HepG2 (cell line): ENCODE data around the gene ACER3. TPM values are rescaled to one million over a fixed set of nuclear protein-coding genes. Genes with fewer than 3 reads are reported as not detected.

Experiments
- HHEX ChIP-seq: IDR thresholded peaks from 2 replicates; pipeline ENCODE4 v1.6.1; 2016; ENCODE audit warnings: control low read depth
- NFAT5 ChIP-seq: sonication (generic); formaldehyde crosslinking; IDR thresholded peaks from 2 replicates; pipeline ENCODE4 v1.4.0; 2020; ENCODE audit warnings: missing genetic modification reagents
- NFE2L2 ChIP-seq: fragments of 150-350 bp; IDR thresholded peaks from 2 replicates; pipeline ENCODE4 v1.6.1; 2014; ENCODE audit warnings: low read length
- SMAD9 ChIP-seq: sonication (generic); formaldehyde crosslinking; IDR thresholded peaks from 2 replicates; pipeline ENCODE4 v1.5.1; 2020; ENCODE audit warnings: mild to moderate bottlenecking, missing genetic modification reagents
- ZFX ChIP-seq: sonication (generic); formaldehyde crosslinking; IDR thresholded peaks from 2 replicates; pipeline ENCODE4 v1.4.0; 2020; ENCODE audit warnings: mild to moderate bottlenecking, low read depth, missing genetic modification reagents, moderate library complexity
- ZNF496 ChIP-seq: sonication (generic); formaldehyde crosslinking; IDR thresholded peaks from 2 replicates; pipeline ENCODE4 v1.8.1; 2023; ENCODE audit warnings: mild to moderate bottlenecking, moderate library complexity, missing genetic modification reagents; ENCODE audit not compliant: insufficient replicate concordance
- polyA plus RNA-seq, 8 experiments: library from polyadenylated mRNA; depleted of rRNA in 3 of 8; stranded (reverse) in 7 of 8; unstranded in 1 of 8; fragments of >200 nt; fragmentation: Illumina TruSeq in 4 of 8; extraction: Trizol in 4 of 8; gene quantifications; 2 replicates each; pipeline versions ENCODE4 v1.2.1 to v1.2.3, GENCODE V29; 2011 to 2016; ENCODE audit warnings: low read depth in 4 of 8, missing spikeins in 1 of 8, mixed read lengths in 1 of 8; ENCODE audit not compliant: insufficient read depth in 1 of 8
- total RNA-seq, 5 experiments: library from RNA; depleted of rRNA; stranded (reverse); fragments of >200 nt; fragmentation: Illumina TruSeq; extraction: Trizol; gene quantifications; 2 replicates each; pipeline ENCODE4 v1.2.3, GENCODE V29; 2016; ENCODE audit warnings: low read depth in 1 of 5
- TF ChIP-seq, protein P1 (sequence below): sonication (generic); formaldehyde crosslinking; conservative IDR thresholded peaks from 2 replicates; pipeline ENCODE4 v1.8.0; 2022; ENCODE audit warnings: mild to moderate bottlenecking, moderate library complexity, missing genetic modification reagents

The ACER3 gene
- total and polyA plus RNA-seq, 2 of the 13 experiments (the other 11 are each of a cell fraction or from before 2014, with no cell fraction given), result 6.0 to 9.8 TPM

- TF ChIP-seq, protein P1, sequence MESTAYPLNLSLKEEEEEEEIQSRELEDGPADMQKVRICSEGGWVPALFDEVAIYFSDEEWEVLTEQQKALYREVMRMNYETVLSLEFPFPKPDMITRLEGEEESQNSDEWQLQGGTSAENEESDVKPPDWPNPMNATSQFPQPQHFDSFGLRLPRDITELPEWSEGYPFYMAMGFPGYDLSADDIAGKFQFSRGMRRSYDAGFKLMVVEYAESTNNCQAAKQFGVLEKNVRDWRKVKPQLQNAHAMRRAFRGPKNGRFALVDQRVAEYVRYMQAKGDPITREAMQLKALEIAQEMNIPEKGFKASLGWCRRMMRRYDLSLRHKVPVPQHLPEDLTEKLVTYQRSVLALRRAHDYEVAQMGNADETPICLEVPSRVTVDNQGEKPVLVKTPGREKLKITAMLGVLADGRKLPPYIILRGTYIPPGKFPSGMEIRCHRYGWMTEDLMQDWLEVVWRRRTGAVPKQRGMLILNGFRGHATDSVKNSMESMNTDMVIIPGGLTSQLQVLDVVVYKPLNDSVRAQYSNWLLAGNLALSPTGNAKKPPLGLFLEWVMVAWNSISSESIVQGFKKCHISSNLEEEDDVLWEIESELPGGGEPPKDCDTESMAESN (CRISPR knock-in tag), result no peak
- TF ChIP-seq NFE2L2, result no peak
- no peak for TF ChIP-seq NFAT5 (CRISPR knock-in tag)
- no peak for TF ChIP-seq HHEX (CRISPR knock-in tag)
- no peak for TF ChIP-seq ZNF496 (CRISPR knock-in tag)
- no peak for TF ChIP-seq ZFX (CRISPR knock-in tag)
- TF ChIP-seq SMAD9 (CRISPR knock-in tag), result no peak
Measured at GRCh38 chr11:76980196-76980595, 119.5 kb downstream of the ACER3 start (continued).
